Activated CD4-positive, alpha-beta memory T cell treated with anti-CD3 and anti-CD28 coated beads for 36 hours (primary cell): Measurements from ENCODE around the gene RNF41. TPM values are rescaled to one million over a fixed set of nuclear protein-coding genes. Genes with fewer than 3 reads are reported as not detected.

Experiments used
- CTCF ChIA-PET: fragments of 350-600 bp; sonication (Branson Sonifier 250); formaldehyde crosslinking; loops from one replicate; lab custom pipeline; 2021; ENCODE audit warnings: antibody characterized with exemption, inconsistent platforms; lab: Charles Lee
- POLR2A ChIA-PET: fragments of 350-600 bp; sonication (Branson Sonifier 250); formaldehyde crosslinking; loops from one replicate; lab custom pipeline; 2021; ENCODE audit warnings: antibody characterized with exemption; lab: Charles Lee
- DNase-seq: peaks from one replicate; pipeline ENCODE4 v3.0.0-alpha.2; 2020
- H3K27ac Mint-ChIP-seq: one replicate; pipeline ENCODE4 v1.8.0; 2021; ENCODE audit warnings: mixed read lengths
- H3K27me3 Mint-ChIP-seq: one replicate; pipeline ENCODE4 v1.8.0; 2021; ENCODE audit warnings: mixed read lengths
- H3K36me3 Mint-ChIP-seq: one replicate; pipeline ENCODE4 v1.8.0; 2021; ENCODE audit warnings: mixed read lengths
- H3K4me1 Mint-ChIP-seq: one replicate; pipeline ENCODE4 v1.8.0; 2021; ENCODE audit warnings: low read depth, mixed read lengths
- H3K4me3 Mint-ChIP-seq: one replicate; pipeline ENCODE4 v1.8.0; 2021; ENCODE audit warnings: mild to moderate bottlenecking, mixed read lengths
- H3K9me3 Mint-ChIP-seq: one replicate; pipeline ENCODE4 v1.8.0; 2021; ENCODE audit warnings: mixed read lengths
- intact Hi-C: fragments of 100-400 bp; cut with micrococcal nuclease; formaldehyde crosslinking; loops from one replicate; pipeline ENCODE4 v1.15.1; 2023
- total RNA-seq, 2 experiments: library from RNA; stranded (reverse); gene quantifications; one replicate each; pipeline ENCODE4 v1.2.3, GENCODE V29; 2021

RNF41 gene
- total RNA-seq, 2 experiments from 2014 or later, result 28.2 to 31.2 TPM

GRCh38 chr12:56242986-56243385 lies 21.3 kb upstream of the RNF41 start:
- no peaks in the 10 kb centered on the region for H3K27me3 Mint-ChIP-seq
- no peaks in the 10 kb centered on the region for H3K9me3 Mint-ChIP-seq
- no peak overlapping the region for H3K4me3 Mint-ChIP-seq
- no peaks in the 10 kb centered on the region for H3K4me1 Mint-ChIP-seq
- ChIA-PET POLR2A (no interaction called here), CTCF (interaction anchor here (0.5 kb wide), 1 partner anchor 60 kb away, joined by 4 read pairs; no protein-coding TSS in a partner anchor)
- no peak overlapping the region for H3K27ac Mint-ChIP-seq
- intact Hi-C loops, result no loop called here
- no peak for DNase-seq
- peaks cover 28% of the 10 kb centered on the region for H3K36me3 Mint-ChIP-seq

- Mint-ChIP-seq H3K4me3 (no peak overlapping the region), H3K9me3 (no peaks in the 10 kb centered on the region), H3K27me3 (no peaks in the 10 kb centered on the region), H3K27ac (no peak overlapping the region), H3K36me3 (peaks cover 22% of the 10 kb centered on the region), H3K4me1 (no peaks in the 10 kb centered on the region)
- no peak for DNase-seq
- CTCF ChIA-PET, result no interaction called here
- intact Hi-C loops, result no loop called here
- POLR2A ChIA-PET, result no interaction called here
These were observed 19.9 kb upstream of the RNF41 start for GRCh38 chr12:56241424-56242303.

DNA sequence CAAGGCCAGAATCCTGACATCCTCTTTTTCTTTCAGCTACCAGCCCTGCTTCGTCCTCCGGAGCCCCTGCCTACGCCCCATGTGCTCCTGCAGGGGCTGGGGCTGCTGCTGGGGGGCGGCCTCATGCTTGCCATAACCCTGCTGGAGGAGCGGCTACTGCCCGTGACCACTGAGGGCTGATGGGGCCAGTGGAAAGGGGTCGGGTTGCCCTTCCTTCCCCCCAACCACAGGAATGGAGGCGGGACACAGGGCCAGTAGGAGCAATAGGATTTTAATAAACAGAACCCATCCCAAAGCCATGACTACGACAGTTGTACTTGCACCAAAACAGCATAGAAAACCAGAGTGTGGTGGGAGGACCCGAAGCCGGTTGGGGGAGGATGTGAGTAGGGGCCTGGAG lies 15.8 kb upstream of the RNF41 start:
- CTCF ChIA-PET, result no interaction called here
- intact Hi-C loops, result no loop called here
- POLR2A ChIA-PET, result no interaction called here
- no peak overlapping the region for H3K27ac Mint-ChIP-seq
- no peak for DNase-seq
- no peaks in the 10 kb centered on the region for H3K4me1 Mint-ChIP-seq
- no peaks in the 10 kb centered on the region for H3K9me3 Mint-ChIP-seq
- no peak overlapping the region for H3K4me3 Mint-ChIP-seq
- peaks cover 6% of the 10 kb centered on the region for H3K36me3 Mint-ChIP-seq
- H3K27me3 Mint-ChIP-seq, result no peaks in the 10 kb centered on the region

DNA sequence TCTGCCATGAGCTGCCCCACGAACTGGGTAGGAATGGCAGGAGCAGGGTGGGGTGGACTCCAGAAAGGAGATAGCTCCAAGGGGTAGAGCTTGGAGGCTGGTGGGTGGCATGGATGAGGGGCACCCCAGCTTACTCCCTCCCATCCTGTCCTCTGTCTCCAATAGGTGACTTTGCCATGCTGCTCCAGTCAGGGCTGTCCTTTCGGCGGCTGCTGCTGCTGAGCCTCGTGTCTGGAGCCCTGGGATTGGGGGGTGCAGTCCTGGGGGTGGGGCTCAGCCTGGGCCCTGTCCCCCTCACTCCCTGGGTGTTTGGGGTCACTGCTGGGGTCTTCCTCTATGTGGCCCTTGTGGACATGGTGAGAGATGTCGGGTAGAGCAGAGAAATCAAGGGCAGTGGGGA lies 15.3 kb upstream of the RNF41 start:
- H3K4me3 Mint-ChIP-seq, result no peak overlapping the region
- intact Hi-C loops, result no loop called here
- no peaks in the 10 kb centered on the region for H3K27me3 Mint-ChIP-seq
- ChIA-PET POLR2A (no interaction called here), CTCF (no interaction called here)
- H3K9me3 Mint-ChIP-seq, result no peaks in the 10 kb centered on the region
- H3K27ac Mint-ChIP-seq, result no peak overlapping the region
- DNase-seq, result no peak
- no peaks in the 10 kb centered on the region for H3K4me1 Mint-ChIP-seq
- peaks cover 5% of the 10 kb centered on the region for H3K36me3 Mint-ChIP-seq

- no peak for DNase-seq
- CTCF ChIA-PET, result interaction anchor here (0.7 kb wide), 1 partner anchor 23 kb away, joined by 3 read pairs; no protein-coding TSS in a partner anchor
- Mint-ChIP-seq H3K27me3 (no peaks in the 10 kb centered on the region), H3K27ac (no peak overlapping the region), H3K4me1 (no peaks in the 10 kb centered on the region), H3K9me3 (no peaks in the 10 kb centered on the region), H3K36me3 (peaks cover 3% of the 10 kb centered on the region), H3K4me3 (no peak overlapping the region)
- POLR2A ChIA-PET, result interaction anchor here (1.8 kb wide), 1 partner anchor 64 kb away, joined by 3 read pairs; no protein-coding TSS in a partner anchor
- intact Hi-C loops, result no loop called here
These were observed 14.4 kb upstream of the RNF41 start for GRCh38 chr12:56236091-56236490.

DNA sequence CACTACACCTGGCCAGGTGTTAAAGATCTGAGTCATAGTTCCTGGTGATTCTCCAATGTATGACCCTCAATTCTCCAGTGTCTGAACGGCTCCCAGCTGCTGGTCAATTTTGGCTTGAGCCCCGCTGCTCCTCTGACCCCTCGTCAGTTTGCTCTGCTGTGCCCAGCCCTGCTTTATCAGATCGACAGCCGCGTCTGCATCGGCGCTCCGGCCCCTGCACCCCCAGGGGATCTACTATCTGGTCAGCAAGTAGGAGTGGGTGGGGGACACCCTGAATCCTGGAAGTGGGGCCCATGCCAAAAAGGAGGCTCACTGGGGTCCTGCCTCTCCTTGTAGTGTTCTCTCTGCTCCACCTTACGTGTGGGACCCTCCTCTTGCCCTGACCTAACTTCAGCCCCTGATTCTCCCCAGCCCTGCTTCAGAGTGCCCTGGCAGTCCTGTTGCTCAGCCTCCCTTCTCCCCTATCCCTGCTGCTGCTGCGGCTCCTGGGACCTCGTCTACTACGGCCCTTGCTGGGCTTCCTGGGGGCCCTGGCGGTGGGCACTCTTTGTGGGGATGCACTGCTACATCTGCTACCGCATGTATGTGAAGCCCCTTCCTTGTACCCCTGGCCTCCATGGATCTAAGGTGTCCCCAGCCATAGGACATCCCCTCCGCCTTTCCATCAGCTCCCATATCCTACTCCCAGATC lies 13.2 kb upstream of the RNF41 start:
- CTCF ChIA-PET, result interaction anchor here (0.6 kb wide), 1 partner anchor 30 kb away, joined by 4 read pairs; no protein-coding TSS in a partner anchor
- H3K27ac Mint-ChIP-seq, result no peak overlapping the region
- no peaks in the 10 kb centered on the region for H3K27me3 Mint-ChIP-seq
- POLR2A ChIA-PET, result interaction anchor here (1.8 kb wide), 1 partner anchor 65 kb away, joined by 3 read pairs; no protein-coding TSS in a partner anchor
- H3K36me3 Mint-ChIP-seq, result no peaks in the 10 kb centered on the region
- H3K4me1 Mint-ChIP-seq, result no peaks in the 10 kb centered on the region
- DNase-seq, result no peak
- intact Hi-C loops, result no loop called here
- H3K9me3 Mint-ChIP-seq, result no peaks in the 10 kb centered on the region
- H3K4me3 Mint-ChIP-seq, result no peak overlapping the region

DNA sequence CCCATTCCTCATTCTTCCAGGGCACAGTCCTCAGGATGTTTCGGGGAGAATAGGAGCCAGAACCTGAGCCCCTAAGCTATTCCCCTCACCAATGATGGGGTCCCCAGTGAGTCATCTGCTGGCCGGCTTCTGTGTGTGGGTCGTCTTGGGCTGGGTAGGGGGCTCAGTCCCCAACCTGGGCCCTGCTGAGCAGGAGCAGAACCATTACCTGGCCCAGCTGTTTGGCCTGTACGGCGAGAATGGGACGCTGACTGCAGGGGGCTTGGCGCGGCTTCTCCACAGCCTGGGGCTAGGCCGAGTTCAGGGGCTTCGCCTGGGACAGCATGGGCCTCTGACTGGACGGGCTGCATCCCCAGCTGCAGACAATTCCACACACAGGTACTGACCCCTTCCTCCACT lies 9.5 kb upstream of the RNF41 start:
- H3K27me3 Mint-ChIP-seq, result no peaks in the 10 kb centered on the region
- no peak overlapping the region for H3K4me3 Mint-ChIP-seq
- H3K36me3 Mint-ChIP-seq, result peaks cover 7% of the 10 kb centered on the region
- no peak overlapping the region for H3K27ac Mint-ChIP-seq
- intact Hi-C loops, result no loop called here
- no peak for DNase-seq
- ChIA-PET CTCF (interaction anchor here (1.4 to 1.7 kb wide), 2 partner anchors 9 to 27 kb away, joined by 4 to 5 read pairs; partner anchors contain the start of gene ANKRD52), POLR2A (interaction anchor here (0.5 kb wide), 1 partner anchor 10 kb away, joined by 3 read pairs; no protein-coding TSS in a partner anchor)
- no peaks in the 10 kb centered on the region for H3K4me1 Mint-ChIP-seq
- no peaks in the 10 kb centered on the region for H3K9me3 Mint-ChIP-seq

GRCh38 chr12:56230432-56231183 lies 8.9 kb upstream of the RNF41 start:
- Mint-ChIP-seq H3K27ac (no peak overlapping the region), H3K4me1 (peaks cover under 1% of the 10 kb centered on the region), H3K9me3 (no peaks in the 10 kb centered on the region), H3K36me3 (peaks cover 9% of the 10 kb centered on the region), H3K27me3 (no peaks in the 10 kb centered on the region), H3K4me3 (no peak overlapping the region)
- ChIA-PET POLR2A (no interaction called here), CTCF (interaction anchor here (1.4 to 1.7 kb wide), 2 partner anchors 8 to 28 kb away, joined by 4 to 5 read pairs; partner anchors contain the start of gene ANKRD52)
- DNase-seq, result no peak
- intact Hi-C loops, result no loop called here

- DNase-seq, result no peak
- POLR2A ChIA-PET, result no interaction called here
- Mint-ChIP-seq H3K4me1 (peaks cover 7% of the 10 kb centered on the region), H3K27ac (no peak within 1 kb of the TSS), H3K9me3 (no peaks in the 10 kb centered on the region), H3K4me3 (no peak within 1 kb of the TSS), H3K27me3 (no peaks in the 10 kb centered on the region), H3K36me3 (peaks cover 12% of the 10 kb centered on the region)
- CTCF ChIA-PET, result no interaction called here
- intact Hi-C loops, result loop anchor here (10.0 kb wide), 1 partner anchor 255 kb away; the partner anchor contains the start of gene RAB5B
These were observed 8.3 kb upstream of the RNF41 start, which contains the start of gene SLC39A5 for GRCh38 chr12:56229916-56230431. TSS of gene SLC39A5 (plus strand) at chr12:56230051. CDS start at chr12:56231275, 1,224 bp downstream.

DNA sequence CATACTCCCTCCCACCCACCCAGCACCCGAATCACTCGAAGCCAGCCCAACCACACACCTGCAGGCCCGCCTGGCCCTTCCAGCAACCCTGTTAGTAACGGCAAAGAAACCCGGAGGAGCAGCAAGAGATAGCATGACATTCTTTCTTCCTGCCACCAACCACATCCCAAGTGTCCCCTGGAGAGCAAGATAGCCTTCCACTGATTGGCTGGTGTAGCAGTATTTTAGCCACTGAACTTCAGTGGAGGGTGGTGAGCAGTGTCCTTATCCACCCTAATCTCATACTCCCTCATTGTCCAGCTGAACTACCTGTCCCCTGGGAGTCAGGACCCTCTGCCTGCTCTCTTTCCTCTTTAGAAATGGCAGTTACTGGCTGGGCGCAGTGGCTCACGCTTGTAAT lies 7.4 kb upstream of the RNF41 start:
- H3K4me3 Mint-ChIP-seq, result no peak overlapping the region
- H3K27me3 Mint-ChIP-seq, result no peaks in the 10 kb centered on the region
- no peak overlapping the region for H3K27ac Mint-ChIP-seq
- peaks cover 12% of the 10 kb centered on the region for H3K36me3 Mint-ChIP-seq
- POLR2A ChIA-PET, result no interaction called here
- H3K9me3 Mint-ChIP-seq, result no peaks in the 10 kb centered on the region
- peaks cover 12% of the 10 kb centered on the region for H3K4me1 Mint-ChIP-seq
- no peak for DNase-seq
- CTCF ChIA-PET, result no interaction called here
- intact Hi-C loops, result loop anchor here (10.0 kb wide), 1 partner anchor 254 kb away; the partner anchor contains the start of gene RAB5B

DNA sequence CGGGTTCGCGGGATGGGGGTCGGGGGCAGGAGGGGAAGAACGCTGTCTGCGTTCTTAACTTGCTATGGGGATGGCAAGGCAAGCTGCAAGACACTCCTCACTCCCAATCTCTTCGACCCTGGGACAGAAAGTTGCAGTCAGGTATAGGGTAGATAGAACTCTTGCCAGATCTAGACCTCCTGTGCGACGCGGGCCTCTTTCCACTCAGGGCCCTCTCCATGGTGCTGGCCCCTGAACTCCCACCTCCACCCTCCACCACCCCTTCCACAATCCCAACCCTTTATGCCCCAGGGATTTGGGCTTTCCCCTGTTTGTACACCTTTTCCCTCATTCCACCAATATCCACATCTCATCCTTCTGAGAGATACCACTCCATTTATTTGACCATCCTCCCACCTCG lies 3.2 kb upstream of the RNF41 start:
- H3K4me3 Mint-ChIP-seq, result peak overlapping the region; percentile 87
- CTCF ChIA-PET, result interaction anchor here (1.2 to 1.4 kb wide), 2 partner anchors 28 to 33 kb away, joined by 3 to 6 read pairs; partner anchors contain the start of gene ANKRD52
- H3K36me3 Mint-ChIP-seq, result peaks cover 12% of the 10 kb centered on the region
- POLR2A ChIA-PET, result no interaction called here
- no peaks in the 10 kb centered on the region for H3K9me3 Mint-ChIP-seq
- intact Hi-C loops, result loop anchor here (1.0 to 10.0 kb wide), 9 partner anchors 13 to 408 kb away; partner anchors contain the start of genes ANKRD52, ORMDL2, RAB5B and RPS26
- H3K27me3 Mint-ChIP-seq, result no peaks in the 10 kb centered on the region
- peak; percentile 15 for DNase-seq
- H3K27ac Mint-ChIP-seq, result peak overlapping the region; percentile 71
- peaks cover 33% of the 10 kb centered on the region for H3K4me1 Mint-ChIP-seq
